Measurements from ENCODE around the gene NBR1.
"Not testable (repeated sequence)": the region's sequence is repeated elsewhere in the genome, so short reads cannot be mapped to it uniquely, and the experiment has no call there.

Gene NBR1

DNA sequence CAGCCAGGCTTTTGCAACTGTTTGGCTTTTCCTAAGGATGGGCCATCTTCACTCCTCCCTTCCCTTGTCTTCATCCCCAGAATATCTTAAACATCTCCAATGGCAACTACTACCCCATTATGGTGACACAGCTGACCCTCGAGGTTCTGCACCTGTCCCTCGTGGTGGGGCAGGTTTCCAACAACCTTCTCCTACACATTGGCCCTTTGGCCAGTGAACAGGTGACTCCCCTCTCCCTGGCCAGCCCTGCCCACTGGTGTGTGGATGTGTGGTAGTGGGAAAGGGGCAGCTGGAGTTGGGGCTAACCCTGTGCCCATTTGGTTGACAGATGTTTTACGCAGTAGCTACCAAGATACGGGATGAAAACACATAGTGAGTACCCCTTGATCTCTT is 45.4 kb downstream of the NBR1 start:
- DNase-seq: no peak

DNA sequence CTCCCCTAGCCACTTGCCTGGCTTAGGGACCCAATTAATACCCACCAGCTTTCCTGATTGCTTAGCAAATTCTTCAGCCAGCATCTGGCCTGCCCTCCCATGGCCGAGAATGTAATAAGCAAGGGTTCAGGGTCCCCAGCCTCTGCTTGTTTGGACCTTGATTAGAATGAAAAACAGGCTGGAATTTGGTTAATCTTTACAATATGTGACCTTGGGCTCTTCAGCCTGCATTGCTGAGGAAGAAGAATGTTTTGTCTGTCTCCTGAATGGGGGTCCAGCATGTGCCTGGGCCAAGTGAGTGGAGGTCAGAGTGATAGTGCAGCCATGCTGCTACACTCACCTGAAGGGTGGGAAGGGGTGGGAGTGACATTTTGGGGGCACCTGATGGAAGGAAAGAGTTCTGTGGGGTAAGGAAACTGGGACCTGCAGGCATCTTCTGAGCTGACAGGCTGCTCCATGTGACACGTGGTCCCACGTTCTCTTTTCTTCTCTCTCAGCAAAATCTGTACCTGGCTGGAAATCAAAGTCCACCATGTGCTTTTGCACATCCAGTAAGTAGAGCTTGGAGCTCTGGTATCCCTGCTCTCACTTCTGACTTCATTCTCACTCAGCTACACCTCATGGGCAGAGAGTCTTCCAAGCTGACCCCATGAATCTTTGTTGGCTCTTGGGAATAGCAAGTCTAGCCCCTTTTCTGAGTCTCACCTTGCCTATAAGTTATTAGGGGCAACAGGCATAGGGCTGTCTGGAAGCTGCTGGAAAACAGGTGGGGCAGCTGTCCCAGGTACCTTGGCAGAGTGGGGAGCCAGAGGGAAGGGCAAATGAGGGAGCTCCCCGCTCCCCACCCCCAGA is 46.0 kb downstream of the NBR1 start:
- no peak for DNase-seq

DNA sequence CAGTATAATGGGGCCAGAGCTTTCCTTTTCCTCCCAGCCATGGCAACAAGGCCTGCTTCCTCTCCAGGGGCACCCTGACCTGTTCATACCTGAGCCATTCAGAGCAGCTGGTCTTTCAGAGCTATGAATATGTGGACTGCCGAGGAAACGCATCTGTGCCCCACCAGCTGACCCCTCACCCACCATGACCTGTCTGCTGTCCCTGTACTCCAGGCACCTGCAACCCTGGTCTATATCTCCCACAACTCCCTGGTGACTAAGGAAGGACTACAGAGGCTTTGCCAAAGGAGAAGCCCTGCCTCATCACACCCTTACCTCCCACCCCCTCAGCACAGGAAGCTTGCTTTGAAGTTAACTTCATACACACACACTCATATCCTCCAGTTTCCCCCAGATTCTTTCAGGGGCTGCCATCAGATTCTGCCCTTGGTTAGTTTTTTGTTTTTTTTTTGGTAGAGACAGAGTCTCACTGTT is 46.6 kb downstream of the NBR1 start:
- DNase-seq: no peak

DNA sequence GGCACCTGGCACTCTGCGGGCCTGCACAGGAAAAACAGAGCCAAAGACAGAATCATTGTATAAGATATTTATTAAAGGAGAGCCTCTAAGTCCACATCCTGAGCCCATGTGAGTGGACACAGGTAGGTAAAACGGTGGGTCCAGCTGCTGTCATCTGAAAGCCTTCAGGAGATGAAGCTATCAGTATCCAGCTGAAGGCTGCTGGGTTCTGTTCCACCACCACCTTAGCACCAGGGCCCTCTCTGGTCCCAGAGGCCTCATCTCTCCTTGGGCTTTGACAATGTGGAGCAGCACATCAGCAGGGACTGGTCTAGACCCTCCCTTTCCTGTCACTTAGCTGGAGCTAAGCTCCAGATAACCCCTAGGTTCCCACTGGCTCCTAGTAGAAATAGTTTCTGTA is 48.0 kb downstream of the NBR1 start:
- no peak for DNase-seq

DNA sequence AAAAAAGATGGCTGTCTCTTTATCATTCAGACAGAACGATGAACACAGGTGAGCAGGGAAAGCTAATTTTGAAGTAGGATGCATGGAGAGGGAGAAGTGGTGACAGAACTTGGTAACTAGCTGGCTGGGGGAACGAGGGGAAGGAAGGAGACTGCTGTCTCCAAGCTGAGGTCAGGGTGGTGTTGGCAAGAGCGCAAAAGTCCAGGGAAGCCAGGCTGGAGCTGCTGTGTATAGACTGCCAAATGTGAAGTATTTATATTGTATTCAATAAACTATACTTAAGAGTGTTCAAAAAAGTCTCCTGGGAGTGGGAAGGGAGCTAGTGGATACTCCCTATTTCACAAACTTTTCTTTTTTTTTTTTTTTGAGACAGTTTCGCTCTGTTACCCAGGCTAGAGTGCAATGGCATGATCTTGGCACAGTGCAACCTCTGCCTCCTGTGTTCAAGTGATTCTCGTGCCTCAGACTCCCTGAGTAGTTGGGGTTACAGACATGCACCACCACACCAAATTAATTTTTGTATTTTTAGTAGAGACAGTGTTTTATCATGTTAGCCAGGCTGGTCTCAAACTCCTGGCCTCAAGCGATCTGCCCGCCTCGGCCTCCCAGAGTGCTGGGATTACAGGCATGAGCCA is 48.8 kb downstream of the NBR1 start:
- no peak for DNase-seq

DNA sequence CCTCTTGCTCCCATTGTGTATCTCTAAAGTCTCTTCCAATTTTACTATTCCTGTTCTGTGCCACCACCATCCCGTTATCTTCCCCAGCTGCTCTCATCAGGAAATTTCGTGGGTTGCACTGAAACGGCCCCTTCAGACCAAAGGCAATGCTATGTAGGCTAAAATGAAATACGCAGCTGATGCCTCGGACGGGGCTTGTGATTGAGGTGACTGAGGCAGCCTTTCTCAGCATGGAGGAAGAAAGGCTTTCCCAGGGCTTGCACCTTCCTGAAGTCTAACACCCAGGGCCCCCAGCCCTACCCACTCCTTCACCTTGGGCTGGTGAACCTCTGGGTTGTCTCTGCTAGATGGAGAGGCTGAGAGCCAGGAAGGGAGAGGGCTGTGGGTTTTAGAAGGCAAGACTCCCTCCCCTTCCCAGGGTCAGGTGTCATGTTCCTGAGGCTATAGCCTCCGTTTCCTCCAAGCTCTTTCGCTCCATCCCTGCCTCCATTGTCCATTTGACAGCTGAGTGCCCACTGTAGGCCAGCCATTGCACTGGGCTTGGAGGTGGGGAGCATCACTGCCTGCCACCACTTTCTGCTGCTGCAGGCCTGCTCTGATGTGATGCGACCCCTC is 49.6 kb downstream of the NBR1 start:
- no peak for DNase-seq

DNA sequence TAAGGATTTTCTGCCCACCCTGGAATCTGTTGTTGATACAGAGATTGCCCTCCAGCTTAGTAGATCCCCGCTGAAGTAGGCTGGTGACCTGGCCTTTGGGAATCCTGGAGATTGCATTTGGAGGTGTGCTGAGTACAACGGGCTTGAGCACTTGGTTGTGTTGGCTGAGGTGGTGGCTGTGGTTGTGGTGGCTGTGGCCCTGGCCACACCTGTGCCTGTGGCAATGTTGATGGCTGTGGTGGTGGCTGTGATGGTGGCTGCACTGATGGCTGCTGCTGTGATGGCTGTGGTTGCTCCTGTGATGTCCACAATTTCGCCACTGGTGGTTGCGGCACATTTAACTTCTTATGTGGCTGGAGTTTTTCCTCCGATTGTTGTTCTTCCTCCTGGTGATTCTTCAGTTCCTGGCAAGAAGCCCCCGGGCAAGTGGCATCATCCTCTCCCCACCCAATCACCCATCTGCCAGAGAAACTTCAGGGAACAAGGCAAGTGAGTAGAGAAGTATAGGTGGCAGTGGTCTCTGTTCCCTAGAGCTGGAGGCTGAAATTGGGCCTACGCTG is 53.2 kb downstream of the NBR1 start:
- DNase-seq: no peak

DNA sequence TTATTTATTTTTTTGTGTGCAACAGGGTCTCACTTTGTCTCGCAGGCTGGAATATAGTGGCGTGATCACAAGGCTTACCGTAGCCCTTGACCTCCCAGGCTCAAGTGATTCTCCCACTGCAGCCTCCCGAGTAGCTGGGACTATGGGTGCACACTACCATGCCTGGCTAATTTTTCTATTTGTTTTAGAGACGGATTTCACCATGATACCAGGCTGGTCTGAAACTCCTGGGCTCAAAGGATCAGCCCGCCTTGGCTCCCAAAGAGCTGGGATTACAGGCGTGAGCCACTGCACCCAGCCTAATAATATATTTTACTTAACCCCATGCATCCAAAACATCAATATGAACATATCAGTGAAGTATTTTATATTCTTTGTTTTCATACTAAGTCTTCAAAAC is 55.4 kb downstream of the NBR1 start:
- no peak for DNase-seq

DNA sequence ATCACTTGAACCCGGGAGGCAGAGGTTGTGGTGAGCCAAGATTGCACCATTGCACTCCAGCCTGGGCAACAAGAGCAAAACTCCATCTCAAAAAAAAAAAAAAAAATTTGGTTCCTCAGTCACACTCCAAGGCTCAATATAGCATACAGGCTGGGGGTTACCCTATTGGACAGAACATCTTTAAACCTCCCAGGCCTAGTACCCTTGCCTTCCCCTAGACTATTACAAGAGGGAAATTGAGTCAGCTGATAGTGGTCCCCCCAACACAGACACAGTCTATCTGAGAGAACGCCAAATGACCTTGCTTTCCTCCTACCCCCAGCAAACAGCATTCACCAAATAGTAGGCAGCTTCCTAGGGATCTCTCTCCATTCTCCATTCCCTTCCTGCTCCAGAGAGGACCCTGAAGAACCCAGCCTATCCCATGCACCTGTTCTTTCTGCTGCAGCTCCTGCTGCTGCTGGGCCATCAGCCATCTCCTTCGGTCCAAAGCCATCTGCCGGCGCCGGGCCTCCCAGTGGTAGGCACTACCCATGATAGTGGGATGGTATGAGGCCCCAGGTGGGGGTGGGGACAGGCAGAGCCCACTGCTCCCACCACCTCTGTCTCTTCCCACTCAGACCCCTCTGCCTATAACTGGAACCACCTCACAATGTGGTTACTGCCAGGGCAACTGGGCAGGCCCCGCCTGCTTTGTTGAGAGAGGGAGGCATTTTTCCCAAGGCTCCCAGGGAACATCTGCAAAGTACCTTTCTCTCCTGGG is 57.2 kb downstream of the NBR1 start, which contains the start of gene CCDC200:
CCDC200 (minus strand) TSS at position 604 of the 763 bp plus-strand sequence; CDS start at position 535, 69 bp downstream.
- not testable (repeated sequence) for DNase-seq

DNA sequence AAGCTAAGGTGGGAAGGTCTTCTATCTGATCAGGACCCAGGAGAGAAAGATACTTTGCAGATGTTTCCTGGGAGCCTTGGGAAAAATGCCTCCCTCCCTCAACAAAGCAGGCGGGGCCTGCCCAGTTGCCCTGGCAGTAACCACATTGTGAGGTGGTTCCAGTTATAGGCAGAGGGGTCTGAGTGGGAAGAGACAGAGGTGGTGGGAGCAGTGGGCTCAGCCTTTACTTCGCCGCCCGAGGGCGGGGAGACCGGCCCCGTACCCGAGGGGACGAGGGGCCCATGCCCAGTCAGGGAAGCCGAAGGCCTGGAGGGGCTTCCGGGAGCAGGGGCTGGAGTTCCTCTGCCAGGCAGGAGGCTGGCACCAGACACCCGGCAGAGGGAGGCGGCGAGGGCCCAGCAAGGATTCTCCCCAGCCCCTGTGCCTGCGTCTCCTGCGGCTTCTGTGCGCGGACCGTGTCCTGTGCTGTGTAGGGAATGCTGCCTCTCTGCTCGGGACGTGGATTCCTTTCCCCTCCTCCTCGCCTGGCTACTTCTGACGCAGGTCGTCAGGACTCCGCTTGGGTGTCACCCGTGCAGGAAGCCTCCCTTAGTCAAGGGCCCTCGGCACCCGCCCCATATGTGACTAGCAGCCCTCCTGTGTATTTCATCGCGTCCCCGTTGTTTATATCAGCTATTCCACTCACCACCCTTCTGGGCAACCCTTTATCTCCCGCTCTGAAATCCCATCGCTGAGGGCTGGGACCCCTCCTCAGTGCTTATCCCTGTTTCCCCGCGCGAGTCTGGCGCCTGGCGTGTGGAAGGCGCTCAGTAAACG is 60.4 kb downstream of the NBR1 start:
- not testable (repeated sequence) for DNase-seq

DNA sequence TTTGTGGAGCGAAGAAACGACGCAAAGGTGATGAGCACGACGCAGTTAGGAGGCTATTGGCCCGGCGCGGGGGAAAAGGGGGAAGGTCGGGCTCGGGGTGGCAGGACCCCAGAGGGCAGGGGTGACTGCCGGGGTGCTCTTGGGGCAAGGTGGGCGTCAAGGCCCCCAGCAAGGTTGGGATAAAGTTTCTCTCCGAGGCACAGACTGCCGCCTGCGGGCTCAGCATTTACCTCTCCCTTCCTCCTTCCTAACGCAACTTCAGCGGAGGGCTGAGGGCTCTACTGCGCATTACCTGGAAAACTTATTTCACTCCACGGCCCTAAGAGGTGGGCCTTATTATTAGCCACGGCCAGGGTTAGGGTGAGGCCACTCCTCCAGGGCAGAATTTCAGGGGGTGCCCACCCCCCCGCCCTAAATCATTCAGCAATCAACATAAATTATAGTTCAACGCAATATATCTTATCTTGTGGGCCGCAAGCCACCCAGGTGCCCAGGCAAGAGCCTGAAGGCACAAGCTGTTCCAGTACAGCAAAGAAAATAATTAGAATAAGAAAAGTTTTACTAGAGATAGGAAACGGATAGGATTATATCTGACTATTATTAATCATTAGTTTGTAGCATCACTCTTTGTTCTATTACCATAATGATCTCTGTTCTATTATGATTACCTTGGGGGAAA is 61.1 kb downstream of the NBR1 start:
- DNase-seq: not testable (repeated sequence)

DNA sequence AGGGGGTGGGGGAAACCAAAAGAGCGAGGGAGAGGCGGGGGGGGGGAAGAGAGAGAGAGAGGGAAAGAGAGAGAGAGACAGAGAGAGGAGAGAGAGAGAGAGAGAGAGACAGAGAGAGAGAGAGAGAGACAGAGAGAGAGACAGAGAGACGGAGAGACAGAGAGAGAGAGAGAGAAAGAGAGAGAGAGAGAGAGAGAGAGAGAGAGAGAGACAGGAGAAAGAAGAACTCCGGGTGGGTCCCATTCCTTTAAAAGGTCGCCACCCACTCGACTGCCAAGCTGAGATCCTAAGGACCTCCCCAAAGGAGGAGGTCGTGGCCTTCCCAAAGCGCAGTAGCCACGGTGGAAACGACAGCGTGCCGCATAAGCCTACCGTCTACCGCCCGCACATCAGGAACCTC is 62.2 kb downstream of the NBR1 start:
- not testable (repeated sequence) for DNase-seq

DNA sequence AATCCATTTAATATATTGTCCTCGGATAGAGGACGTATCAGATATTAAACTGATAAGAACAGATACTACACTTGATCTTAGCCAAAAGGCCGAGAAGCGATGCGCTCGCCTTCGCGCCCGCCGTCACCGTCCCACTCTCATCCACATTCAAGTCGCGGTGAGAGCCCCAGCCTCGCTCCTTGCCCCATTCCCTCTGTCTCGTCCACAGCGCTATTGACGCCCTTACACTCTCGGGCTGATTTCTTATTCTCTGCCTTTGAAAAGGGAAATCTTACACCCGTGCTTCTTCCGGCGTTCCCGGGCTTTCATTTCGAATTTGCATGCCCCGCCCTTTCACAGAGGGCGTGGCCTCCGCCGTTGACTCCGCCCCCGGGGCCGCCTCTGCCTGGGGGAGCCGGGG is 62.9 kb downstream of the NBR1 start, which contains the start of gene RNU2-1:
RNU2-1 (minus strand) TSS at position 101 of the 400 bp plus-strand sequence.
- DNase-seq: not testable (repeated sequence)

DNA sequence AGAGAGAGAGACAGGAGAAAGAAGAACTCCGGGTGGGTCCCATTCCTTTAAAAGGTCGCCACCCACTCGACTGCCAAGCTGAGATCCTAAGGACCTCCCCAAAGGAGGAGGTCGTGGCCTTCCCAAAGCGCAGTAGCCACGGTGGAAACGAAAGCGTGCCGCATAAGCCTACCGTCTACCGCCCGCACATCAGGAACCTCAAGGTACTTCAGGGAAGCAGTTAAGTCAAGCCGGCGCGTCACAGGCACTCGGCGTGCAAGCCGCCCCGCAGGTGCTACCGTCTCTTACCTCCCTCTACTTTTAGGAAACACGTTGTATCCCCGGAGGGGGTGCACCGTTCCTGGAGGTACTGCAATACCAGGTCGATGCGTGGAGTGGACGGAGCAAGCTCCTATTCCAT is 68.6 kb downstream of the NBR1 start:
- not testable (repeated sequence) for DNase-seq

DNA sequence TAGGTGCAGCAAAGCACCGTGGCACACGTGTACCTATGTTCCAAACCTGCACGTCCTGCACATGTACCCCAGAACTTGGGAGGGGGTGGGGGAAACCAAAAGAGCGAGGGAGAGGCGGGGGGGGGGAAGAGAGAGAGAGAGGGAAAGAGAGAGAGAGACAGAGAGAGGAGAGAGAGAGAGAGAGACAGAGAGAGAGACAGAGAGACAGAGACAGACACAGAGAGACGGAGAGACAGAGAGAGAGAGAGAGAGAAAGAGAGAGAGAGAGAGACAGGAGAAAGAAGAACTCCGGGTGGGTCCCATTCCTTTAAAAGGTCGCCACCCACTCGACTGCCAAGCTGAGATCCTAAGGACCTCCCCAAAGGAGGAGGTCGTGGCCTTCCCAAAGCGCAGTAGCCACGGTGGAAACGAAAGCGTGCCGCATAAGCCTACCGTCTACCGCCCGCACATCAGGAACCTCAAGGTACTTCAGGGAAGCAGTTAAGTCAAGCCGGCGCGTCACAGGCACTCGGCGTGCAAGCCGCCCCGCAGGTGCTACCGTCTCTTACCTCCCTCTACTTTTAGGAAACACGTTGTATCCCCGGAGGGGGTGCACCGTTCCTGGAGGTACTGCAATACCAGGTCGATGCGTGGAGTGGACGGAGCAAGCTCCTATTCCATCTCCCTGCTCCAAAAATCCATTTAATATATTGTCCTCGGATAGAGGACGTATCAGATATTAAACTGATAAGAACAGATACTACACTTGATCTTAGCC is 69.8 kb downstream of the NBR1 start:
- not testable (repeated sequence) for DNase-seq

DNA sequence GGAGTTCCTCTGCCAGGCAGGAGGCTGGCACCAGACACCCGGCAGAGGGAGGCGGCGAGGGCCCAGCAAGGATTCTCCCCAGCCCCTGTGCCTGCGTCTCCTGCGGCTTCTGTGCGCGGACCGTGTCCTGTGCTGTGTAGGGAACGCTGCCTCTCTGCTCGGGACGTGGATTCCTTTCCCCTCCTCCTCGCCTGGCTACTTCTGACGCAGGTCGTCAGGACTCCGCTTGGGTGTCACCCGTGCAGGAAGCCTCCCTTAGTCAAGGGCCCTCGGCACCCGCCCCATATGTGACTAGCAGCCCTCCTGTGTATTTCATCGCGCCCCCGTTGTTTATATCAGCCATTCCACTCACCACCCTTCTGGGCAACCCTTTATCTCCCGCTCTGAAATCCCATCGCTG is 75.4 kb downstream of the NBR1 start:
- DNase-seq: not testable (repeated sequence)

Data from NCI-H446 treated with DMSO at 0.1 percent for 48 hours (cell line).